GM18508 (cell line): ENCODE measurements around the gene CDX1.

Source experiments
- ATAC-seq: cut with Tn5 transposase; IDR thresholded peaks from one replicate; pipeline ENCODE4 v1.9.1; 2021; ENCODE audit warnings: moderate number of reproducible peaks; ENCODE audit not compliant: insufficient read depth, unreplicated experiment

The CDX1 gene

DNA sequence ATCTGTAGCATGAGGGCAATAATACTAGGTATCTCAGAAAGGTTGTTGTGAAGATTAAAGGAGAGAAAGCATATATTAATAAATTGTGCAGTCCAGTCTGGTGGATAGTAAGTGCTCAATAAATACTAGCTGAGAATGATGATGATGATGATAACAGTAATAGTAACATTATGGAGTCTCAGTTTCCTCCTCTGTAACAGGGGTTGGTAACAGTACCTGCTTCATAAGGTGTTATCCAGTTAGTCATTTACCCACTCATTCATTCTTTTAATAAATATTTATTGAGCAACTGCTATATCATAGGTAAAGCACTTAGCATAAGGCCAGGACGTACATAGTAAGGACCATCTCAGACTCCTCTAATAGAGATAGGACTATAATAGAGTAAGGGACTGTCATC lies 30.9 kb downstream of the CDX1 start:
- no peak for ATAC-seq

DNA sequence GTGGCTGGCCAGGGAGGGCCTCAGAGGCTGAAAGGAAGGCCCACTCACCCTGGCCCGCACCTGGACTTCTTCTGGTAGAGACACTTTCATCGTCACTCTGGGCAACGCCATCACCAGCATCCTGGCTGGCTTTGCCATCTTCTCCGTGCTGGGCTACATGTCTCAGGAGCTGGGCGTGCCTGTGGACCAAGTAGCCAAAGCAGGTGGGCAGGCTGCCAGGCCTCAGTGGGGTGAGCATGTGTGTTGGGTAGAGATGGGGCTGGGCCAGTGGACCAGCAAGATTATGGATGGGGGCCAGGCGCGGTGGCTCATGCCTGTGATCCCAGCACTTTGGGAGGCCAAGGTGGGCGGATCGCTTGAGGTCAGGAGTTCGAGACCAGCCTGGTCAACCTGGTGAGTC lies 35.9 kb downstream of the CDX1 start:
- no peak for ATAC-seq

DNA sequence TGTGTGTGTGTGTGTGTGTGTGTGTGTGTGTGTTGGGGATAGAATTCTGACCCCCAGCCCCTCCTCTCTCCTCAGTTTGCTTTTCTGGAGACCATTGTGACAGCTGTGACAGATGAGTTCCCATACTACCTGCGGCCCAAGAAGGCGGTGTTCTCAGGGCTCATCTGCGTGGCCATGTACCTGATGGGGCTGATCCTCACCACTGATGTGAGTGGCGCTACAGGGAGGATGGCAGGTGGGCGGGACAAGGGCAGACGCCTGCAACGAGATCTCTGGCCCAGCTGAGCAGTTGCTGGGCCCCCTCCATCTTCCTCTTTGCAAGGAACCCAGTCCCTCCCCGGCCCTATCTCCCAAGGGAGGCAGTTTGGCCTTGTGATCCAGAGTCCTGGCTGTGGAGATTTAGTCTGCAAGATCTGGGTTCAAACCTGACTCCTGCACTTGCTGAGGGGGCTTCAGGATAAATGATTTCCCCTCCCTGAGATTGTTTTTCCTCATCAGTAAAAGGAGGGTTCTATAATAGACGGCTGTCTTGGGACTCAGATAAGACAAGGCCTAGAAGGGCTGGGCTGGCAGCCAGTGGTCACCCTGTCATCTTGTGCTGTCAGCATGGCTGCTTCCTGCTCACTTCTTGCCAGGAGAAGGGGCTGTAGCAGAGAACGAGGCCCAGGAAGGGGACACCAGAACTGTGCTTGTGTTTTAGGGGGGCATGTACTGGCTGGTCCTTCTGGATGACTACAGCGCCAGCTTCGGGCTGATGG lies 37.4 kb downstream of the CDX1 start:
- no peak for ATAC-seq

DNA sequence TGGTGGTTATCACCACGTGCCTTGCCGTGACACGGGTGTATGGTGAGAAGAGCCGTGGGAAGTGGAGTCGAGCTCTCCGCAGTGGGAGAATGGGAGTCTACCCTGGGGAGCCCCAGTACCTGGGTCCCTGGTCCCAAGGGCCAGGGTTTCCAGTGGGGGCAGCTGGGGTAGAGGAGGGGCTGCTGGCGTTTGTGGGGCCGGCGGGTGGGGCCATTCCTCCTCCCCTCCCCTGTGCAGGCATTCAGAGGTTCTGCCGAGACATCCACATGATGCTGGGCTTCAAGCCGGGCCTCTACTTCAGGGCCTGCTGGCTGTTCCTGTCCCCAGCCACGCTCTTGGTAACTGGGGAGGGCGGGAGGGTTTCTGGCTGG lies 38.0 kb downstream of the CDX1 start:
- no peak for ATAC-seq

DNA sequence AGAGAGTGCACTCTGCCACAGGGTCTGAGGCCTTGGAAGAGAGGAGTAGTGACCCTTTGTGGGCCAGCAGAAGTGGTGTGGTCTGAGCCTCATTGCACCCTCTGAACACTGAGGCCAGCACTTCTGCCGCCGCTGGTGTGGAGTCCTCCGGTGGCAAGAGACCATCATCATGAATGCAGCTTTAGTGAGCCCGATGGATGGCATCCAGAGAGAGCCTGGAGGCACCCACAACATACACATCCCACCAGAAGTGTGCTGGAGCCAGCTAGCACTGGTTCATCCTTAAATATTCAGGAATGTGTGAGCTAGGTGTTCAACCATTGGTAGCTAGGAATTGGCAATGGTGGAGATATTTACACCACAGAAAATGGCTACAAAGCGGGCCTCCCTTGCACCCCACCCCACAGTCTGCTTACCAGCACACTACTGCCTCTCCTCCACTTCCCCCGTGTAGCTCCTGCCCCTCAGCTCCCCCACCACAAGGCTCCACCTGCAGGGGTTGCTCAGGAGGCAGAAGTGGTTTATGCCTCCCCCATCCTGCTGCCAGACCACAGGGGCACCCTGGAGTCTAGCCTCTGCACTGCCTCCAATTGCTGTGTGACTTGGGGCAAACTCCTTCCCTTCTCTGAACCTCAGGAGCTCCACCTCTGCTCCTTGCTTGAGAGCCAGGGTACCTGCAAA lies 39.7 kb downstream of the CDX1 start:
- no peak for ATAC-seq

DNA sequence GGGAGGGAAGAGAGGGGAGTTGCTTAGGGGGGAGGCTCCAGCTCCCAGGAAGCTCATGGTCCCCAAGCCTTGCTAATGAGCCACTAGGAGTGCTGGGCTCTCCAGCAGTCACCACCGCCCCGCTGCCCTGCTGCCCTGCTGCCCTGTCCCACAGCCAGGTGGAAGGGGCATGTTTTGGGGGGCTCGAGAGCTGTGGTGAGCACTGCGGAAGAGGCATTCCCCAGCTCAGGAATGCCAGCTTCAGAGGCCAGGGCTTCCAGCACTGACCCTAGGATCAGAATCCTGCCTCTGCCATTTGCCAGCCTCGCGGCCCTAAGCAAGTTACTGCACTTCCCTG lies 40.2 kb downstream of the CDX1 start:
- ATAC-seq, result no peak

DNA sequence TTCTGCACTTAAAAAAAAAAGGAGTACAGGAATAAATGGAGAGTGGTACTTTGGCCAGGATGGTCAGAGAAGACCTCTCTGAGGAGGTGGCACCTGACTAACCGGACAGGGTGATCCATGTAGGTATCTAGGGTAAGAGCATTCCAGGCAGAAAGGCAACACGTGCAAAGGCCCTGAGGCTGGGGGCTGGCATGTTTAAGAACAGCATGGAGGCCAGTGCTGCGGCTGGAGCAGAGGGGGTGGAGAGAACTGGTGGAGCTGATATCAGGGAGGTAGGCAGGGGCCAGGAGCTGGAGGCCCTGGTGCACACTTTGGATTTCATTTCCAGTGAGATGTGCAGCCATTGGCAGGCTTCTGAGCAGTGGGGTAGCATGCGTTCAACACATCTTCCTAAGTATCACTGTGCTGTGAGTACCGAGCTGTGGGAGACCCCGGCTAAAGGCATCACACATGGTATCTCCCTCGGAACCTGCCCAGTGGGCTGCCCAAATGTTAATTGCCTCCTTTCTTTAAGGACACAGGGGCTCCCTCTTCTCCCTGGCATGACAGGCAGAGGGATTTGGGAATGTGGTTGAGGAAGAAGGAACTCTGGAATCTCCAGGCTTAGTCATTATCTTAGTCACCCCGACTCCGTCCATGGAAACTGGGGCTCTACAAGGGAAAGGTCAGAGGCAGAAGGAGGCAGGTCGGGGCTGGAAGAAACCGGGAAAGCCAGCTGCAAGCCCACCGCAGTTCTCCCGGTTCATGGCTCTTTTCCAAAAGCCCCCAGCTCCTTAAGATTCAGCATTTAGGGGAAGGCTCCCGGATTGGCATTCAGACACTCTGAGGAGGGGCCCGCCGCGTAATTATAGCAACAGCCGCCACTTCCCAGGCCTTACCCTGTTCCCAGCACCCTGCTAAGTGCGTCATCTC lies 41.9 kb downstream of the CDX1 start:
- no peak for ATAC-seq

DNA sequence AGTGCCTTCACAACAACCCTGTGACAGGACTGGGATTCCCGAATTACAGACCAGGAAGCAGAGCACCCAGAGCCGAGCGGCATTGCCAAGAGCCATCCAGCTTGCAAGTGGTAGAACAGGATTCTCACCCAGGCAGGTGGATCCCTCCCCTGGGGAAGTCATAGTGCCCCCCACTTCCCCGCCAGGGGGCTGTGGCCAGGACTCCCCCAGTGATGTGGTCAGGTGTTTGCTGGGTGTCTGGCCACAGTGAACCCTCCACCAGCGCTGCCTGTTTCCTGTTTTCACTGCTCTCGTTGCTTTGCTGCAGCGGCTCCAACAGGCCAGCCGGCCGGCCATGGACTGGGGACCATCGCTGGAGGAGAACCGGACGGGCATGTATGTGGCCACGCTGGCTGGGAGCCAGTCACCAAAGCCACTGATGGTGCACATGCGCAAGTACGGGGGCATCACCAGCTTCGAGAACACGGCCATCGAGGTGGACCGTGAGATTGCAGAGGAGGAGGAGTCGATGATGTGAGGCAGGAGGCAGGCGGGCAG lies 42.6 kb downstream of the CDX1 start:
- no peak for ATAC-seq

DNA sequence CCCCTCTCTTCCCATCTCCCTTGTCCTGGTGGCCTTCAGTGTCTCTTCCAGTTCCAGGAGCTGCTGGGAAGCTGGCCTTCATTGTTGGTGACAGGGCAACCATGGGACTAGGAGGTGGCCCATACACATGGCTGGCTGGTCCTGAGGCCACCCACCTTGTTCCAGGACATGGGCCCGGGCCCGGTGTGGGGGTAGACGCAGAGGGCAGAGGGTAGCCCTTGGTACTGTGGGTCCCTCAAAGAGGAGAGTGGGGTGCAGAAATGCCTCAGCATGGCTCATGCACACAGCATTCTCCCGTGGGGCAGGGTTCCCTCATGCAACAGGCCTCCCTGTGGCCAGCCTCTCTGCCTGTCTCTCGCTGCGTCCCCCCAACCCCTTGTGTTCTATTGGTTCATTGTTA lies 44.1 kb downstream of the CDX1 start:
- ATAC-seq, result no peak

DNA sequence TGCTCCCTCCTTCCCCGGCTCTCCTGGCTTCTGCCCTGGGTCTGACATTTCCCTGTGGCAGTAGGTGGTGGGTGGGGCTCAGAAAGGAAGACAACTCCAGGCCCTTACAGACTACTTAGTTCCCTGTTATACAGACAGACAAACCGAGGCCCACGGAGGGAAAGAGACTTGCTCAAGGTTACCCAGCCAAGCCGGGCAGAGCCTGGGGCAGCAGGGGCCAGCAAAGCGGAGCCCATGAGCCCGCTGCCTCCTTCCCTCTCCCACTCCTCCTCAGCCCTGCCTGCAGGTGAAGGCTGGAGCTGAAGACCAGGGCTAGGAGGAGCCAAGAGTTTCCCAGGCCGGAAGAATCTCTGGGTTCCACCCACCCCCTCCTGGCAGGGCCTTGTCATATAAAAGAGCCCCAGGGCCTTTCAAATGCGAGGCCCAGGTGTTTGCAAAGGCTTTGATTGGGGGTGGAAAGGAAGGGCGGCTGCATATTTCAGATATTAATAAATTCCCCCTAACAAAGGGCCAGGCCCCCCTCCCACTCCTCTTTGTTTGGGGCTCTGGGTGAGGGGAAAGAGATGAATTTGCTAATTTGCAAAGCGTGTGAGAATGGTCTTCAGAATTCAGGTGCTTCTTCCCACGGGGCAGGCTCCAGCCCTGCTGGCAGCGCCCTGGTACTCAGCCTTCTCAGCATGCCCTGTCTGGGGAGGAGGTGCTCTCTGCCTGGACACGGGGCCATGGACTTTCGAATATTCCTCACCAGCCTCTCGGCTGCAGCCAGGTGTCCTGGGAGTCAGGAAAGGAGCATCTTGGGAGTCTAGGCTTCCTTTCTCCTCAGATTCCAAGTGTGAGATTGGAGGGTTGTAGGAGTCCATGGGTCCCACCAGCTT lies 44.8 kb downstream of the CDX1 start:
- no peak for ATAC-seq

DNA sequence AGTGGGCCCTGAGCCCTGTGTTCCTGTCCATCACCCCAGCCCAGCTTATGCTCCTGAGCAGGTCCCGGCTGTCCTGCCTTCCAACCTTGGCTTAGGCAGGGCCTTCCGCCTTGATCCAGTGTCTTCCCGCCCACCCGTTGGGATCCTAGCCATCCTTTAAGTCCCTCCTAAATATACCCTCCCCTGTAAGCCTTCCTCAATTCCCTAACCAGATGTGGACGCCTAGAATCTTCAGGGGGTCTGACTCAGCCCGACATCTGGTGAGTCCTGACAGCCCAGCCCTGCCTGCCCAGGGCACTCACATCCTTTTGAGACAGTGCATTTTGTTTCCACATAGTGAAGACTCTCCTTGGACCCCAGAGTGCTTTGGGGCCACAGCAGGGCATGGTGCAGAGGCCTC lies 47.0 kb downstream of the CDX1 start:
- no peak for ATAC-seq

DNA sequence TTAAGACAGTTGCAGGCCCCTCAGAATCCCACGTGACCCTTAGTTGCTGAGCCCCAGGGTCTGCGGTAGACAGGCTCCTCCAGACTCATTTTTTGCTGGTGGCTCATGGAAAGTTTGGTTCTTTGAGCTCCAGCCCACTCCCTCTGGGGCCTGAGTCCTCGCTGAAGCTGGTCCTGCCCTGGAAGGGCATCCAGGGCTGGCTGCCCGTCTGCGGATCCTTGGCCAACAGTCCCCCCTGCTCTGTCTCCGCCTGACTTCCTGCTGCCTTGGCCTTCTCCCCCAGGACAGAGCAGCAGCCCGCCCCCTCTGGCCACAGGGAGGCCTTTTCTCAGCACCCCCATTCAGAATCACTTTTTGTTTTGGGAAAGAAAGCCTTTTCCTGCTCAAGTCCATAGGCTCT lies 47.7 kb downstream of the CDX1 start:
- ATAC-seq, result no peak

DNA sequence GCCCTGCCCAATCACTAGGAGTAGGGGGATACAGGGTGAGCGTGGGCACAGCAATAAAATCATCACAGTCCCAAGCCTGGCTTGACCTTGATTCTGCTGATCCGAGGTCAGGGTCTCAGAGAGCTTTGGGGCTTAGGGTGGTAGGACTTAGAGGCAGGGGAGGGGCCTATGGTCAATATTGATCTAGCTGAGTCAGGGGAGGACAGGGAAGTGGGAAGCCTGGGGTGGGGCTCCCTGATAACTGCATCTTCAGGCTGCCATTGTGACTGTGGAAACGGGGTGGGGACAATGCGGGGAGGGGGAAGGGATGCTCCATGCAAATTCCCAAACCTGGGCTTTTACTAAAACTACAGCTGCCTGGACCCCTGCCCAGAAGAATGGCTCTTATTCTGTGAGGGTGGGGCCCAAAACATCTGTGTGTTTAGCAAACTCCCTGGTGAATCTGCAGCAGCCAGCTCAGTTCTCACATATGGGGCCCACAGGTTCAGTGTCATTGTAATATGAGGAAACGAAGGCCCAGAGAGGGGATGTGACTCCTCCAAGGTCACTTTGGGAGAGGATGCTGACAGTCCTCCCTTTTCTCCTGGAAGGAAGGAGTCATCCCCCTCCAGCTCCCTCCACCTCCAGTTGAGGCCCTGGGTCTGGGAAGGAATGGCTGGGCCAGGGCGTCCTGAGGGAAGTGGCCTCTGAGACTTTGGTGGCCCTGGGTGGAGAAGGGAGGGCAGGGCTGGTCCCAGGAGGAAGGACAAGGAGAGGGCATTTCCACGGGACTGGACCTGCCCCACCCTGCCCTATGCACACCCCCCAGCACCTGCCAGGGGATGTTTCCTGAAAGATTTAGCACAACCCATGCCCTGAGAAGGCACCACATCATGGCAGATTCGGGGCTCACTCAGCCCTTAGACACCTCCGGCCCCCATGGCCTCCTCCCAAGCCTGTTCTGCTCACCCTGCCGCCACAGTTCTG lies 49.7 kb downstream of the CDX1 start:
- no peak for ATAC-seq

DNA sequence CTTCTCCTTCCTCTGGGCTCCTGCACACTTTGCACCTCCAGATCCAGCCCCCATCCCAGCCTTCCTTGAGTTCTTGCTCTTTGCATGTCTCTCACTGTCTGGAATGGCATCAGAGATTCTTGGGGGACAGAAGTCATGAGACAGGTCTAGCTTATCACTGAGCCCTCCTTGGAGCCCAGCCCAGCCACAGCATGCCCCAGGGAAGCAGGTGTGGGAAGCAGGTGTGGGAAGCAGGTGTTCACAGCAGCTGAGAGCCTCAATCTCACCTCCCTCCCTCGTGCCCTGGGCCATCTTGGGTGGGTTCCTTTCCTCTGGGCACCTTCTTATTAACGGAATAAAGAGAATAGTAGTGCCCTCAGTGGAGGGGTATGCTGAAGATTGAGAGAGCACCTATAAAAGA lies 50.5 kb downstream of the CDX1 start:
- ATAC-seq, result no peak

DNA sequence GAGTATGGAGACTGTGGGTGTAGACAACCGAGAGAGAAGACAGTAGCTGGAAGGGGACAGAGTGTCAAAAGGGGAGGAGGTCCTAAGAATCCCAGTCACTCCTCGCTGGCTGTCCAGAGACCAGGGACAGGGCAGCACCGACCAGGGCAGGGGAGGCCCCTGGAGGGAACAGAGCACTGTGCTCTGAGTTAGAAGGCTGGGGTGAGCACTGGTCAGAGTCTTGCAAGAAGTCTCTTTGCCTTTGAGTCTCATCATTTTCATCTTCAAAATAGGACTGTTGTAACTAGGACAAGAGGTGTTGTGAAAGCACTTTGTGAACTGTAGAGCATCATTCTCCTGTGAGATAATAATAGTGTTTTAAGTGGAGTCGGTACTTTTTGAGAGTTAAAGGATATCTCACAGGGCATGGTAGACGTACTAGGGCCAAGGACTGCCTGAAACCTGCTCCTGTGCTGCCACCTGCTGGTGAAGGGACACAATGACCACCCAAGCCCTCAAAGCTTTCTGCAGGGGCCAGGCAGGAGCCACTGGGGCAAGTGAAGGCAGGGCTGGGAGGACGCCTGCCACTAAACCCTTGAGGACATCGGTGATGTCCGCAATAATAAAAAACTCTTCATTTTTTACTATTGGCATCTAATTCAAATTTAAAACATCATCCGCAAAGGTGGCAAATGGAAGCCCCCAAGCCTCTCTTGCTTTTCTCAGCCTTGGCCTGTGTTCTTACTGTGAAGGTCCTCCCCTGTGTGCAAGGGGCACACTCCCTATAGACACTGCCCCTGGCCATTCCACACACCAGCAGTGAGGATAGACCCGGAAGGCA lies 51.5 kb downstream of the CDX1 start:
- ATAC-seq, result no peak

DNA sequence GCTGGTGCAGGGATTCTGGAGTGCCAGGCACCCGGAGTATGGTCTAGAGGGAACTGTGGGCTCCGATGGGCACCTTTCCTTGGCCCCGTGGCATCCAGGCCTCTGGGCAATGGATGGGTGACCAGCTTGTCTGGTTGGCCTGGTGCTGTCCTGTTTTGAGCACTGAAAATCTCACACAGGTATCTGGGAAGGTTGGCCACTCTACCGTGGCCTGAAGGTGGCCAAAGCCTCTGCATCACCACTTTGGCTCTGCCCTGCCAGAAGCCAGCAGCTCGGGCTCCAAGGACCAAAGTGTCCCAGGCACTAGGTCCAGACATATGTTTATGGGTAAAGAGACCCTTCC lies 52.1 kb downstream of the CDX1 start:
- ATAC-seq, result no peak

DNA sequence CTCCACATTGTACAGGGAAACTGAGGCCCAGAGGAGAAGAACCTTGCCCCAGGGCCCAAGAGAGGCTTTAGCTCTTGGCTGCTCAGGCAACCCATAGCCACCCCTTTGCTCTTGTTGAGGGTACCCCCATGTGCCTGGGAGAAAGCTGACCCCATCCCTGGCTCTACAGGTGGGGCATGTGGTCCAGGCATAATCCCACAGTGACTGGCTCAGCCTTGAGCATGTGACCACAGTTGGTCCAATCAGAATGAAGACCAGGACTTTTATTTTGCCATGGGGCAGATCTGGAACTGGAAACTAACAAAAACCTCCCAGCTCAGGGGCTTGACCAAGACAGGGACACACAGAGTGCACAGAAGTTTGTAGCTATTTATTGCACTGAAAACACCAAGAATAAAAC lies 52.6 kb downstream of the CDX1 start:
- no peak for ATAC-seq

DNA sequence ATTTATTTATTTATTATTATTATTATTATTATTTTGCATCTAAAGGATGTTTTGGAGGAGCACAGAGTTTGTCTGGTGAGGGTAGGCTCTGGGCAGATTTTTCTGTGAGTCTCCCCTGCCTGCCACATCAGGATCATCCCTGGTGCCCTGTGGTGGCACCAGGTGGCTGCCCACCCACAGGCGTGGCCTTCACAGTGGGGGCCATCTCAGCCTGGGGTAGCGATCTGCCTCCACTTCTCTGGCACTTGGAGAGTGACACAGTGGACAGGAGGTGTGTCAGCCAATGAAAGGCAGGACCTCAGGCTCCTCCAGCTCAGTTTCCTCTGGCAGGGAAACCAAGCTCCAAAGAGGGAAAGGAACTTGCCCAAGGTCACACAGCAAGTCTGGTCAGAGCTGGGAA lies 53.3 kb downstream of the CDX1 start:
- no peak for ATAC-seq
